Lower leg skin (tissue), 4 donors: Measurements from ENCODE around the gene ATR. TPM values are rescaled to one million over a fixed set of nuclear protein-coding genes. Genes with fewer than 3 reads are reported as not detected.

Source experiments
- DNase-seq, 2 donors: peaks; one replicate each; pipeline ENCODE4 v3.0.0-alpha.2; 2019; ENCODE audit warnings: low spot score in 2 of 2
- H3K4me3 ChIP-seq: fragments of 200-600 bp; sonication (generic); 2 replicates; pipeline ENCODE4 v1.5.1; 2017; ENCODE audit warnings: mild to moderate bottlenecking, low read depth; ENCODE audit not compliant: poor library complexity, severe bottlenecking
- CTCF ChIP-seq, 3 donors: fragments of 450-650 bp; IDR thresholded peaks; one replicate each; pipeline ENCODE4 v1.5.1; 2016; ENCODE audit warnings: antibody characterized with exemption in 3 of 3, mild to moderate bottlenecking in 3 of 3, moderate library complexity in 2 of 3
- POLR2A ChIP-seq, 2 donors: fragments of 450-650 bp; IDR thresholded peaks; one replicate each; pipeline ENCODE4 v1.6.1; 2016 to 2017; ENCODE audit warnings: antibody characterized with exemption in 2 of 2, mild to moderate bottlenecking in 1 of 2, moderate library complexity in 1 of 2
- WGBS, 2 donors: methylation state at CpG; one replicate each; pipeline ENCODE4 v1.1.5; 2018; 5-methylcytosine and 5-hydroxymethylcytosine counted together
- intact Hi-C: fragments of 100-400 bp; cut with DNase I; formaldehyde crosslinking; loops from one replicate; pipeline ENCODE4 v1.15.0; 2023; ENCODE audit warnings: low total_unique reads
- total RNA-seq, 4 donors: library from RNA; depleted of rRNA; stranded (reverse); fragments of >200 nt; gene quantifications; one replicate each; pipeline ENCODE4 v1.1.0, GENCODE V29; 2016

ATR gene
- total RNA-seq, 4 donors from 2014 or later = 12.9 to 24.4 (median 18.6) TPM

GRCh38 chr3:142470826-142471225, 107.7 kb downstream of the ATR start:
- 96% methylated on average over 4 of the region's 4 CpGs for WGBS, 2 donors
- intact Hi-C loops = no loop called here
- no peak for DNase-seq
- TF ChIP-seq POLR2A (IDR thresholded peaks at IDR 0.05) (no peak), CTCF (IDR thresholded peaks at IDR 0.05) (no peak)
- H3K4me3 ChIP-seq = no peak overlapping the region

- 94 to 95% methylated on average over 4 of the region's 4 CpGs for WGBS, 2 donors
- intact Hi-C loops = no loop called here
- TF ChIP-seq POLR2A (IDR thresholded peaks at IDR 0.05) (no peak), CTCF (IDR thresholded peaks at IDR 0.05) (no peak)
- no peak overlapping the region for H3K4me3 ChIP-seq
- no peak for DNase-seq
These were observed 110.1 kb downstream of the ATR start for GRCh38 chr3:142468456-142468855.

GRCh38 chr3:142467768-142468167, 110.8 kb downstream of the ATR start:
- TF ChIP-seq CTCF (IDR thresholded peaks at IDR 0.05) (no peak), POLR2A (IDR thresholded peaks at IDR 0.05) (no peak)
- DNase-seq = no peak
- WGBS, 2 donors = 92 to 96% methylated on average over 3 of the region's 3 CpGs
- H3K4me3 ChIP-seq = no peak overlapping the region
- intact Hi-C loops = no loop called here

GRCh38 chr3:142460689-142461088, 117.8 kb downstream of the ATR start:
- intact Hi-C loops = no loop called here
- 89% methylated on average over 3 of the region's 3 CpGs for WGBS, 2 donors
- no peak overlapping the region for H3K4me3 ChIP-seq
- DNase-seq = no peak
- TF ChIP-seq CTCF (IDR thresholded peaks at IDR 0.05) (no peak), POLR2A (IDR thresholded peaks at IDR 0.05) (no peak)

- TF ChIP-seq POLR2A (IDR thresholded peaks at IDR 0.05) = no peak
- no peak for TF ChIP-seq CTCF (IDR thresholded peaks at IDR 0.05)
- WGBS, 2 donors = 86 to 87% methylated on average over 2 of the region's 2 CpGs
- DNase-seq = no peak
These were observed 118.6 kb downstream of the ATR start for GRCh38 chr3:142459929-142460328.

GRCh38 chr3:142459096-142459495, 119.4 kb downstream of the ATR start:
- no peak for TF ChIP-seq CTCF (IDR thresholded peaks at IDR 0.05)
- no peak for TF ChIP-seq POLR2A (IDR thresholded peaks at IDR 0.05)
- WGBS, 2 donors = 95 to 98% methylated on average over 3 of the region's 3 CpGs
- intact Hi-C loops = no loop called here
- no peak overlapping the region for H3K4me3 ChIP-seq
- no peak for DNase-seq

More at GRCh38 chr3:142459929-142460328, 118.6 kb downstream of the ATR start:
- H3K4me3 ChIP-seq = no peak overlapping the region
- intact Hi-C loops = no loop called here
